OCI-LY1 (cell line): ENCODE data around the gene NEAT1.

Experiments used
- H2AFZ ChIP-seq: fragments of 200-600 bp; sonication (generic), shearing (Covaris generic); 2 replicates; pipeline ENCODE4 v1.6.0; 2014; ENCODE audit warnings: antibody characterized with exemption, mild to moderate bottlenecking, low read length
- H3F3A ChIP-seq: fragments of 200-600 bp; sonication (generic), shearing (Covaris generic); 2 replicates; pipeline ENCODE4 v1.6.0; 2014; ENCODE audit warnings: mild to moderate bottlenecking, antibody characterized with exemption, low read length, moderate library complexity; ENCODE audit not compliant: insufficient read depth
- H3K27ac ChIP-seq: fragments of 200-600 bp; sonication (generic); 2 replicates; pipeline ENCODE4 v1.5.1; 2014; ENCODE audit warnings: low read length, mixed run types, mild to moderate bottlenecking, low read depth; ENCODE audit not compliant: poor library complexity, severe bottlenecking
- H3K27me3 ChIP-seq: fragments of 200-600 bp; sonication (generic); 2 replicates; pipeline ENCODE4 v1.6.0; 2014; ENCODE audit warnings: antibody characterized with exemption, mild to moderate bottlenecking, low read length, moderate library complexity; ENCODE audit not compliant: insufficient read depth
- H3K36me3 ChIP-seq: fragments of 200-600 bp; sonication (generic); 2 replicates; pipeline ENCODE4 v1.6.1; 2014; ENCODE audit warnings: mild to moderate bottlenecking, antibody characterized with exemption, low read length, moderate library complexity, mixed read lengths; ENCODE audit not compliant: insufficient read depth
- H3K4me1 ChIP-seq: fragments of 200-600 bp; sonication (generic); 2 replicates; pipeline ENCODE4 v1.5.1; 2014; ENCODE audit warnings: mild to moderate bottlenecking, low read length, moderate library complexity; ENCODE audit not compliant: insufficient read depth, severe bottlenecking
- H3K4me2 ChIP-seq: fragments of 200-600 bp; sonication (generic), shearing (Covaris generic); 2 replicates; pipeline ENCODE4 v1.6.1; 2014; ENCODE audit warnings: low read length
- H3K4me3 ChIP-seq: fragments of 200-600 bp; sonication (generic); 2 replicates; pipeline ENCODE4 v1.5.1; 2014; ENCODE audit warnings: low read length, low read depth, mild to moderate bottlenecking, mixed read lengths; ENCODE audit not compliant: poor library complexity, severe bottlenecking
- H3K79me2 ChIP-seq: fragments of 200-600 bp; shearing (Covaris generic); 2 replicates; pipeline ENCODE4 v1.6.1; 2016; ENCODE audit warnings: mixed run types, low read length, mixed read lengths; ENCODE audit not compliant: insufficient read depth
- H3K9ac ChIP-seq: fragments of 200-600 bp; sonication (generic), shearing (Covaris generic); 2 replicates; pipeline ENCODE4 v1.6.1; 2014; ENCODE audit warnings: mild to moderate bottlenecking, low read length, mixed read lengths
- H3K9me2 ChIP-seq: fragments of 200-600 bp; sonication (generic), shearing (Covaris generic); 2 replicates; pipeline ENCODE4 v1.6.1; 2014; ENCODE audit warnings: low read depth, mild to moderate bottlenecking, low read length, mixed read lengths
- H3K9me3 ChIP-seq: fragments of 200-600 bp; shearing (Covaris generic); 2 replicates; pipeline ENCODE4 v1.6.1; 2014; ENCODE audit warnings: low read length, mixed read lengths
- H4K20me1 ChIP-seq: fragments of 200-600 bp; sonication (generic), shearing (Covaris generic); 2 replicates; pipeline ENCODE4 v1.6.0; 2016; ENCODE audit warnings: mild to moderate bottlenecking, low read length; ENCODE audit not compliant: insufficient read depth
- CTCF ChIP-seq: fragments of 200-600 bp; sonication (generic), shearing (Covaris generic); IDR thresholded peaks from 2 replicates; pipeline ENCODE4 v1.5.1; 2017; ENCODE audit warnings: mild to moderate bottlenecking, antibody characterized with exemption, low read length, moderate library complexity, mixed read lengths
- EZH2 ChIP-seq: fragments of 200-600 bp; sonication (generic), shearing (Covaris generic); IDR thresholded peaks from 2 replicates; pipeline ENCODE4 v1.8.0; 2017; ENCODE audit warnings: borderline replicate concordance, mixed run types, mild to moderate bottlenecking, antibody characterized with exemption, low read length, moderate library complexity, mixed read lengths

Gene NEAT1

DNA sequence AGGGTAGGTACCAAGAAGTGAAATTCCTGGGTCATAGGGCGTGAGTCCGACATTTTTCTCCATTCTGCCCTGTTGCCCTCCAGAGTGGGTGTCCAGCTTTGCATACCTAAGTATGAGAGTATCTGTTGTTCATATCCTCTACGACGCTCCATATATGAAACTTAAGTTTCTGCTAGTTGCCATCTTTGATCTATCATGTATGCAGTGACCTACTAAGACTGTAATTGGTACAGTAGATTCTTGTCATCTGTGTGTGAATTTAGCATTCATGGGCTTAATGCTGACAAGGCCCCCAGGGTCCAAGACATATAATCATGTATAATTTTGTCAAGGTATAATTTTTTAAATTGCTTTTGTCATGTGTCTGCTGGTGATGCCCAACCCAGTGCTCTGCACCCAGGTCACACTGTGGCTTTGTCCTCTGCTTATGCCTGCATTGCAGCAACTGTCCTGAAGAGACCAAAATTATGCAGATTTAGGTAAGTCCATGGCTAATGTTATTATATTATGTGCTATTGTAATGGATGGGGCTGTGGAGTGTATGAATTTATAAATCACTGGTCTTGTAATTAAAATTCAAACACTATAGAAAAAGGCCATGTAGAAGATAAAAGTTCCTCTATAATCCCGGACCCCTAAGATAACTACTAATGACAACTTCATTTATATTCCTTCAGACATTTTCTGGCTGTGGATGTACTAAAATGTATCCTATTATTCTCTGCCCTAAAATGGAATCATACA, 12.2 kb downstream of the NEAT1 start:
- H4K20me1 ChIP-seq: no peaks in the 10 kb centered on the region; the same call in 1 of the 2 replicates
- no peaks in the 10 kb centered on the region; the same call in 1 of the 2 replicates for H3F3A ChIP-seq
- peak overlapping the region; percentile 59 for H3K27ac ChIP-seq
- peaks cover 84% of the 10 kb centered on the region for H3K36me3 ChIP-seq
- peaks cover 69% of the 10 kb centered on the region for H3K4me1 ChIP-seq
- peaks cover 50% of the 10 kb centered on the region for H3K79me2 ChIP-seq
- H3K4me3 ChIP-seq: no peak overlapping the region
- no peaks in the 10 kb centered on the region for H3K9me2 ChIP-seq
- no peak overlapping the region for H2AFZ ChIP-seq
- H3K27me3 ChIP-seq: no peaks in the 10 kb centered on the region
- no peaks in the 10 kb centered on the region for H3K9me3 ChIP-seq
- H3K4me2 ChIP-seq: peak overlapping the region; percentile 13; the same call in 1 of the 2 replicates
- TF ChIP-seq CTCF: no peak
- TF ChIP-seq EZH2: no peak
- no peak overlapping the region for H3K9ac ChIP-seq

- no peak for TF ChIP-seq CTCF
- TF ChIP-seq EZH2: no peak
- H3K4me3 ChIP-seq: no peak overlapping the region
- H3K36me3 ChIP-seq: peaks cover 79% of the 10 kb centered on the region
- peak overlapping the region; percentile 59 for H3K27ac ChIP-seq
- H3K9me2 ChIP-seq: no peaks in the 10 kb centered on the region
- H3F3A ChIP-seq: no peaks in the 10 kb centered on the region; the same call in 1 of the 2 replicates
- H3K9me3 ChIP-seq: no peaks in the 10 kb centered on the region
- no peak overlapping the region for H3K9ac ChIP-seq
- peaks cover 69% of the 10 kb centered on the region for H3K4me1 ChIP-seq
- no peak overlapping the region for H3K4me2 ChIP-seq
- no peaks in the 10 kb centered on the region; the same call in 1 of the 2 replicates for H4K20me1 ChIP-seq
- no peaks in the 10 kb centered on the region for H3K27me3 ChIP-seq
- H3K79me2 ChIP-seq: peaks cover 44% of the 10 kb centered on the region
- H2AFZ ChIP-seq: no peak overlapping the region
Observed at GRCh38 chr11:65435411-65435931, 12.9 kb downstream of the NEAT1 start.

DNA sequence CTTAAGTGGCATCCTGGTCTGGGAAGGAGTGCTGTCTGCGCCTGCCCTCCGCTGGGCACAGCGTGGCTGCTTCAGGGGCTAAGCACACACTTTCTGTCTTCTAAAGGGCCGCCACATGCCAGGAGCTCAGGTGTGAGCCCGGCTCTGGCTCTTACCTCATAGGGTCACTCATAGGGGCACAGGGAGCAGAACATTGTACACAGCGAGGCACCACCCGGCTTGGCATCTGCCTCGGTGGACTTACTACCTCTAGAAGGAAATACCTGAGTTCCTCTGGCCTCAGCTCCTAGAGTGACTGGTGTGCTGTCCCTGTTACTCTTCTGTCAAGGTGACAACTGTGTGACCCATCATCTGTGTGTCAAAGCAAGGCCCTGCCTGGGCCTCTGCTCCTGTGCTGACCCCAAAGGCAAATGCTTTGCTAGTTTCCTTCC, 13.4 kb downstream of the NEAT1 start:
- peaks cover 75% of the 10 kb centered on the region for H3K36me3 ChIP-seq
- H3K9ac ChIP-seq: no peak overlapping the region
- H3K4me2 ChIP-seq: no peak overlapping the region
- H2AFZ ChIP-seq: no peak overlapping the region
- H3K4me1 ChIP-seq: peaks cover 69% of the 10 kb centered on the region
- no peaks in the 10 kb centered on the region for H3K9me2 ChIP-seq
- H4K20me1 ChIP-seq: no peaks in the 10 kb centered on the region; the same call in 1 of the 2 replicates
- H3K27ac ChIP-seq: peak overlapping the region; percentile 59
- no peaks in the 10 kb centered on the region for H3K9me3 ChIP-seq
- H3K27me3 ChIP-seq: no peaks in the 10 kb centered on the region
- TF ChIP-seq EZH2 (no peak), CTCF (no peak)
- H3F3A ChIP-seq: no peaks in the 10 kb centered on the region; the same call in 1 of the 2 replicates
- peaks cover 39% of the 10 kb centered on the region for H3K79me2 ChIP-seq
- H3K4me3 ChIP-seq: no peak overlapping the region
